ENCODE data around the gene NKX1-2. TPM values are rescaled to one million over a fixed set of nuclear protein-coding genes. Genes with fewer than 3 reads are reported as not detected.

NKX1-2 gene
- total and polyA plus RNA-seq, 10 donors, result not detected

DNA sequence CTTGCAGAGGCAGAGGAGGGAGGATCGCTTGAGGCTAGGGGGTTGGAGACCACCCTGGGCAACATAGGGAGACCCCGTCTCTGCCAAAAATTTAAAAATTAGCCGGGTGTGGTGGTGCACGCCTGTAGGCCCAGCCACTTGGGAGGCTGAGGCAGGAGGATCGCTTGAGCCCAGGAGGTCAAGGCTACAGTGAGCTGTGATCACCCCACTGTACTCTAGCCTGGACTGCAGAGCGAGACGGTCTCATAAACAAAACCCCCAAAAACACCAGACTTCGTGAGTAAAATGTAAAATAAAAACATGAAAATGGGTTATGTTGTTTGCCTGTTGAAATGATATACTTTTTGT is 12.5 kb upstream of the NKX1-2 start:
- peak overlapping the region; percentile 50 to 98 (median 83) for H3K4me3 ChIP-seq
- peaks cover 9 to 42% (median 35%) of the 10 kb centered on the region in 6 donors for H3K4me1 ChIP-seq
- H3K9me3 ChIP-seq, result no peaks in the 10 kb centered on the region
- H3K36me3 ChIP-seq, result no peaks in the 10 kb centered on the region
- WGBS, 5 donors, result 78 to 92% (median 83%) methylated on average over 7 to 8 of the region's 8 CpGs
- TF ChIP-seq POLR2AphosphoS5 (IDR thresholded peaks at IDR 0.05) (no peak), CTCF (IDR thresholded peaks at IDR 0.05 in 8 of 11, conservative IDR thresholded peaks at IDR 0.05 in 3 of 11) (no peak), POLR2A (IDR thresholded peaks at IDR 0.05) (no peak)
- no peak for DNase-seq
- peaks cover 0 to 4% (median 0%) of the 10 kb centered on the region in 7 donors for H3K27me3 ChIP-seq (replicated peaks in 1 of 7)
- intact Hi-C loops (cut with DNase I; ENCODE audit: low total_unique reads), result no loop called here
- peak overlapping the region; percentile 61 to 95 (median 86) for H3K27ac ChIP-seq

DNA sequence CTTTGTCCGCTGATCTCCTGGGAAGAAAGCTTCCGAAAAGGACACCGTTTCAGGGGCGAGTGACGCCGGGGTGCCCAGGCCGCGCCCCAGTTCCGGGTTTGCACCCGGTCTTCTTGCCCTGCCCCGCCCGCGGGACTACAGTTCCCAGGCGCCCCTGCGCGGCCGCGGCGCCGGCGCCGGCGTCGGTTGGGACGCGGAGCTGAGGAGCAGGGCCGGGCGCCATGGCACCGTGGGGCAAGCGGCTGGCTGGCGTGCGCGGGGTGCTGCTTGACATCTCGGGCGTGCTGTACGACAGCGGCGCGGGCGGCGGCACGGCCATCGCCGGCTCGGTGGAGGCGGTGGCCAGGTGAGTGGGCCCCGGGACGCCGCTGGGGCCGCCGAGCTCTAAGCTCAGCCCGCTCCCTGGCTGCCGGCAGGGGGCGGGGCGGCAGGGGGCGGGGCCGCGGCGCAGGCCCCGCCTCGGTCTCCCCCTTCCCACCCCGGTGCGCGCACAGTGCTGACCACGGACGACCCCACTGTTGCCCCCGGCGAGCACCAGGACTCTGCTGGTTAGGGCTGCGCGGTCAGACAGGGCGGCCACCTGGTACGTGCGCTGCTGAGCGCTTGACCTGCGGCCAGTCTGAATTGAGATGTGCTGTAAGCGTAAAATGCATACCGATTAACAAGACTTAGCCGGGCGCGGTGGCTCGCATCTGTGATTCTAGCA is 12.0 kb upstream of the NKX1-2 start, which contains the start of gene LHPP:
Gene LHPP (plus strand): TSS at position 182 of the 706 bp plus-strand sequence. CDS start 40 bp downstream, at position 222.
- WGBS, 5 donors, result 1 to 2% (median 1%) methylated on average over 29 to 81 of the region's 81 CpGs
- Histone ChIP-seq H3K36me3 (no peaks in the 10 kb centered on the region), H3K27me3 (replicated peaks in 1 of 7) (peaks cover 0 to 4% (median 0%) of the 10 kb centered on the region in 7 donors), H3K27ac (peak within 1 kb of the TSS; percentile 61 to 95 (median 86)), H3K9me3 (no peaks in the 10 kb centered on the region), H3K4me3 (peak within 1 kb of the TSS; percentile 50 to 98 (median 83)), H3K4me1 (peaks cover 9 to 42% (median 35%) of the 10 kb centered on the region in 6 donors)
- intact Hi-C loops (cut with DNase I; ENCODE audit: low total_unique reads), result no loop called here
- TF ChIP-seq POLR2AphosphoS5 (IDR thresholded peaks at IDR 0.05) (peak; percentile 72 to 85 (median 80)), POLR2A (IDR thresholded peaks at IDR 0.05) (peak in 1 of 3 donors; percentile 3), CTCF (IDR thresholded peaks at IDR 0.05 in 8 of 11, conservative IDR thresholded peaks at IDR 0.05 in 3 of 11) (peak in 8 of 11 experiments; percentile 36 to 89 (median 78))
- DNase-seq, result peak; percentile 99

DNA sequence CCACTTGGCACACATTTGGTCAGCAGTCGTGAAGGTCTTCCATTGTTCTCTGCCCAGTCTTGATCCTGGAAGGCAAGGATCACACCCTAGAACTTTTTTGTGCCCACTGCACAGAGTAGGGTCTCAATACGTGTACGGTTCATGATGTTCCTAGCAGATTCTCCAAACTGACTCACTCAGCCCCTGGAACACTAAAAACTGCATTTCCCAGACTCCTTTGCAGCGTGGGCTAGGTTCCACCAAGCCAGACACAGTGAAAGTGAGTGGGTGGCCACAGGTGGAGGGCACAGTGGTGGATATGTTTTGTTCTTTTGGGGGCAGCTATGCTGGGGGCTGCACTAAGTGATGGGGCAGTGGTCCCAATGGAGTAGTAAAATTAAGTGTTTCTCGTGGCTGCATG is 10.3 kb upstream of the NKX1-2 start:
- 56 to 89% (median 84%) methylated on average over 4 to 5 of the region's 5 CpGs for WGBS, 5 donors
- H3K4me3 ChIP-seq, result no peak overlapping the region
- intact Hi-C loops (cut with DNase I; ENCODE audit: low total_unique reads), result no loop called here
- DNase-seq, result no peak
- no peaks in the 10 kb centered on the region for H3K36me3 ChIP-seq
- no peak for TF ChIP-seq CTCF (IDR thresholded peaks at IDR 0.05 in 8 of 11, conservative IDR thresholded peaks at IDR 0.05 in 3 of 11)
- no peak for TF ChIP-seq POLR2A (IDR thresholded peaks at IDR 0.05)
- TF ChIP-seq POLR2AphosphoS5 (IDR thresholded peaks at IDR 0.05), result no peak
- H3K27ac ChIP-seq, result no peak overlapping the region
- no peaks in the 10 kb centered on the region for H3K9me3 ChIP-seq
- H3K4me1 ChIP-seq, result peaks cover 7 to 28% (median 24%) of the 10 kb centered on the region in 6 donors
- peaks cover 0 to 21% (median 0%) of the 10 kb centered on the region in 7 donors for H3K27me3 ChIP-seq (replicated peaks in 1 of 7)

- peaks cover 0 to 28% (median 3%) of the 10 kb centered on the region in 7 donors for H3K27me3 ChIP-seq (replicated peaks in 1 of 7)
- no peak overlapping the region for H3K27ac ChIP-seq
- no peak for DNase-seq
- no peaks in the 10 kb centered on the region for H3K36me3 ChIP-seq
- intact Hi-C loops (cut with DNase I; ENCODE audit: low total_unique reads), result no loop called here
- TF ChIP-seq CTCF (IDR thresholded peaks at IDR 0.05 in 8 of 11, conservative IDR thresholded peaks at IDR 0.05 in 3 of 11) (no peak), POLR2A (IDR thresholded peaks at IDR 0.05) (no peak), POLR2AphosphoS5 (IDR thresholded peaks at IDR 0.05) (no peak)
- 67 to 81% (median 75%) methylated on average over 1 of the region's 1 CpG for WGBS, 5 donors
- no peak overlapping the region for H3K4me3 ChIP-seq
- peaks cover 0 to 20% (median 17%) of the 10 kb centered on the region in 6 donors for H3K4me1 ChIP-seq
- no peaks in the 10 kb centered on the region for H3K9me3 ChIP-seq
Observed at GRCh38 chr10:124459395-124459794, 9.6 kb upstream of the NKX1-2 start.

Data from spleen (tissue), 11 donors.